IMR-90 (cell line): Measurements from ENCODE around the gene EMC1. TPM values are rescaled to one million over a fixed set of nuclear protein-coding genes. Genes with fewer than 3 reads are reported as not detected.

Experiments
- ATAC-seq: fragments of 200-7000 bp; cut with Tn5 transposase; 2 replicates; pipeline ENCODE4 v1.9.1; 2020; ENCODE audit warnings: low read depth, mild to moderate bottlenecking, moderate library complexity
- BruUV-seq: library from RNA; stranded (reverse); fragments of 400-500 nt; replicated peaks from 2 replicates; lab custom pipeline; 2021; lab: Mats Ljungman, UMichigan
- CTCF ChIA-PET: fragments of 300-600 bp; formaldehyde crosslinking; extraction: SDS; loops from one replicate; lab custom pipeline; 2021; ENCODE audit warnings: antibody characterized with exemption; lab: Yijun Ruan, JAX
- POLR2A ChIA-PET: fragments of 300-600 bp; sonication (Branson Sonifier 250); formaldehyde crosslinking; loops from one replicate; lab custom pipeline; 2022; ENCODE audit warnings: antibody characterized with exemption; ENCODE audit not compliant: unreplicated experiment; lab: Charles Lee
- DNase-seq: peaks from one replicate; pipeline ENCODE4 v3.0.0; 2013
- H2AFZ ChIP-seq: replicated peaks from 2 replicates; pipeline ENCODE3; 2013; ENCODE audit warnings: low read length, mild to moderate bottlenecking; ENCODE audit not compliant: poor library complexity
- H2AK5ac ChIP-seq: 2 replicates; pipeline ENCODE4 v1.6.1; 2013; ENCODE audit warnings: low read depth, low read length, inconsistent platforms
- H2AK9ac ChIP-seq: replicated peaks from 2 replicates; pipeline ENCODE3; 2013; ENCODE audit warnings: mild to moderate bottlenecking, low read depth, low read length, moderate library complexity; ENCODE audit not compliant: poor library complexity
- H2BK120ac ChIP-seq: 2 replicates; pipeline ENCODE4 v1.6.1; 2013; ENCODE audit warnings: low read depth, low read length, inconsistent platforms
- H2BK15ac ChIP-seq: 3 replicates; pipeline ENCODE4 v1.6.1; 2013; ENCODE audit warnings: low read depth, low read length, inconsistent platforms
- H2BK20ac ChIP-seq: 2 replicates; pipeline ENCODE4 v1.6.1; 2013; ENCODE audit warnings: low read depth, mild to moderate bottlenecking, inconsistent platforms, low read length, moderate library complexity
- H2BK5ac ChIP-seq: 2 replicates; pipeline ENCODE4 v1.6.1; 2013; ENCODE audit warnings: mild to moderate bottlenecking, low read depth, low read length, inconsistent platforms; ENCODE audit not compliant: poor library complexity, severe bottlenecking
- H3K14ac ChIP-seq: replicated peaks from 2 replicates; pipeline ENCODE4 v1.6.1; 2013; ENCODE audit warnings: low read depth, low read length, inconsistent platforms
- H3K18ac ChIP-seq: 2 replicates; pipeline ENCODE4 v1.6.1; 2013; ENCODE audit warnings: low read depth, low read length, control low read depth
- H3K23ac ChIP-seq: 2 replicates; pipeline ENCODE4 v1.6.1; 2013; ENCODE audit warnings: low read depth, low read length, inconsistent platforms
- H3K27ac ChIP-seq: 2 replicates; pipeline ENCODE4 v1.5.1; 2013; ENCODE audit warnings: mild to moderate bottlenecking, control low read depth, low read length; ENCODE audit not compliant: insufficient read depth
- H3K27me3 ChIP-seq: 2 replicates; pipeline ENCODE4 v1.6.1; 2013; ENCODE audit warnings: low read length; ENCODE audit not compliant: control insufficient read depth, insufficient read depth
- H3K36me3 ChIP-seq: 2 replicates; pipeline ENCODE4 v1.6.1; 2013; ENCODE audit warnings: low read length, mixed read lengths; ENCODE audit not compliant: control insufficient read depth, insufficient read depth
- H3K4ac ChIP-seq: 2 replicates; pipeline ENCODE4 v1.6.1; 2013; ENCODE audit warnings: low read depth, low read length, inconsistent platforms
- H3K4me1 ChIP-seq: 2 replicates; pipeline ENCODE4 v1.6.1; 2013; ENCODE audit warnings: low read length, mixed read lengths; ENCODE audit not compliant: control insufficient read depth, insufficient read depth
- H3K4me2 ChIP-seq: 2 replicates; pipeline ENCODE4 v1.6.1; 2013; ENCODE audit warnings: low read depth, mild to moderate bottlenecking, control low read depth, low read length, moderate library complexity
- H3K4me3 ChIP-seq: 2 replicates; pipeline ENCODE4 v1.5.1; 2013; ENCODE audit warnings: low read depth, mild to moderate bottlenecking, control low read depth, low read length, moderate library complexity; ENCODE audit not compliant: insufficient read depth
- H3K56ac ChIP-seq: 2 replicates; pipeline ENCODE4 v1.6.1; 2013; ENCODE audit warnings: low read length, inconsistent platforms; ENCODE audit not compliant: insufficient read depth; ENCODE audit errors: extremely low read depth
- H3K79me1 ChIP-seq, 2 experiments: 2 replicates each; pipeline ENCODE4 v1.6.1; 2013; ENCODE audit warnings: low read length in 2 of 2, inconsistent platforms in 1 of 2, low read depth in 1 of 2
- H3K9ac ChIP-seq: 2 replicates; pipeline ENCODE4 v1.6.1; 2013; ENCODE audit warnings: low read depth, low read length, control low read depth
- H3K9me1 ChIP-seq: 2 replicates; pipeline ENCODE4 v1.6.1; 2013; ENCODE audit warnings: low read length, inconsistent platforms; ENCODE audit not compliant: insufficient read depth
- H3K9me3 ChIP-seq: 2 replicates; pipeline ENCODE4 v1.6.1; 2013; ENCODE audit warnings: low read length; ENCODE audit not compliant: control insufficient read depth, insufficient read depth
- H4K20me1 ChIP-seq: 2 replicates; pipeline ENCODE4 v1.6.1; 2013; ENCODE audit warnings: low read length, inconsistent platforms; ENCODE audit not compliant: insufficient read depth
- H4K5ac ChIP-seq: 2 replicates; pipeline ENCODE4 v1.6.1; 2013; ENCODE audit warnings: mild to moderate bottlenecking, low read depth, low read length, control low read depth
- H4K8ac ChIP-seq, 2 experiments: 2 replicates each; pipeline ENCODE4 v1.6.1; 2013; ENCODE audit warnings: low read depth in 2 of 2, low read length in 2 of 2, control low read depth in 1 of 2, inconsistent platforms in 1 of 2
- H4K91ac ChIP-seq: 2 replicates; pipeline ENCODE4 v1.6.1; 2013; ENCODE audit warnings: low read depth, low read length, inconsistent platforms; ENCODE audit not compliant: insufficient read depth
- BHLHE40 ChIP-seq: fragments of 150-350 bp; IDR thresholded peaks from 2 replicates; pipeline ENCODE4 v1.6.1; 2016; ENCODE audit warnings: mild to moderate bottlenecking, low read depth, low read length
- CEBPB ChIP-seq: IDR thresholded peaks from 2 replicates; pipeline ENCODE4 v1.6.1; 2012; ENCODE audit warnings: low read depth, low read length, improper control_type of control experiment
- CHD1 ChIP-seq: IDR thresholded peaks from 2 replicates; pipeline ENCODE4 v1.6.1; 2012; ENCODE audit warnings: low read depth, low read length, improper control_type of control experiment
- CTCF ChIP-seq: conservative IDR thresholded peaks from 2 replicates; pipeline ENCODE4 v1.5.1; 2012; ENCODE audit warnings: mild to moderate bottlenecking, low read depth, low read length, improper control_type of control experiment
- FOS ChIP-seq: fragments of 150-350 bp; IDR thresholded peaks from 2 replicates; pipeline ENCODE4 v1.6.1; 2016; ENCODE audit warnings: low read depth, low read length
- MAFK ChIP-seq: IDR thresholded peaks from 2 replicates; pipeline ENCODE4 v1.6.1; 2012; ENCODE audit warnings: low read depth, low read length, improper control_type of control experiment
- MAZ ChIP-seq: IDR thresholded peaks from 2 replicates; pipeline ENCODE4 v1.6.1; 2012; ENCODE audit warnings: low read depth, mild to moderate bottlenecking, low read length, improper control_type of control experiment, moderate library complexity, borderline replicate concordance
- MXI1 ChIP-seq: IDR thresholded peaks from 2 replicates; pipeline ENCODE4 v1.6.1; 2012; ENCODE audit warnings: low read depth, mild to moderate bottlenecking, low read length, moderate library complexity, borderline replicate concordance
- NFE2L2 ChIP-seq: fragments of 150-350 bp; IDR thresholded peaks from 2 replicates; pipeline ENCODE4 v1.6.1; 2016; ENCODE audit warnings: low read depth, mild to moderate bottlenecking, low read length
- POLR2A ChIP-seq: IDR thresholded peaks from 2 replicates; pipeline ENCODE4 v1.6.1; 2012; ENCODE audit warnings: mild to moderate bottlenecking, low read depth, low read length
- RAD21 ChIP-seq: IDR thresholded peaks from 2 replicates; pipeline ENCODE4 v1.6.1; 2012; ENCODE audit warnings: low read length, improper control_type of control experiment
- RCOR1 ChIP-seq: IDR thresholded peaks from 2 replicates; pipeline ENCODE4 v1.6.1; 2012; ENCODE audit warnings: mild to moderate bottlenecking, low read length, improper control_type of control experiment; ENCODE audit not compliant: insufficient replicate concordance
- RFX5 ChIP-seq: IDR thresholded peaks from 2 replicates; pipeline ENCODE4 v1.8.0; 2012; ENCODE audit warnings: low read depth, mild to moderate bottlenecking, low read length, moderate library complexity
- SMC3 ChIP-seq: fragments of 150-350 bp; IDR thresholded peaks from 2 replicates; pipeline ENCODE4 v1.6.1; 2016; ENCODE audit warnings: low read depth, mild to moderate bottlenecking, antibody characterized with exemption, low read length, moderate library complexity
- dilution Hi-C: fragments of 300-500 bp; cut with HindIII; formaldehyde crosslinking; loops from one replicate; pipeline ENCODE4 v1.14.3; 2018; ENCODE audit warnings: low sequenced_read_pairs; ENCODE audit not compliant: unreplicated experiment
- in situ Hi-C: fragments of 300-500 bp; cut with MboI; formaldehyde crosslinking; loops from 3 replicates; pipeline ENCODE4 v1.14.3; 2019; ENCODE audit warnings: low sequenced_read_pairs, inconsistent platforms, mixed read lengths
- intact Hi-C: fragments of 100-400 bp; cut with micrococcal nuclease; formaldehyde crosslinking; loops from 2 replicates; pipeline ENCODE4 v1.10.0; 2022
- polyA plus RNA-seq, 3 experiments: library from polyadenylated mRNA; depleted of rRNA; stranded (reverse); fragments of >200 nt; gene quantifications; 2 replicates each; pipeline ENCODE4 v1.2.3, GENCODE V29; 2012; ENCODE audit warnings: low replicate concordance in 1 of 3
- total RNA-seq: library from RNA; depleted of rRNA; stranded (reverse); fragments of >200 nt; gene quantifications from 2 replicates; pipeline ENCODE4 v1.2.3, GENCODE V29; 2012
- TF ChIP-seq, protein P1 (sequence below): fragments of 150-350 bp; IDR thresholded peaks from 2 replicates; pipeline ENCODE4 v1.6.1; 2017; ENCODE audit warnings: mild to moderate bottlenecking, antibody characterized with exemption, low read length, low read depth
- TF ChIP-seq, protein P2 (sequence below): fragments of 150-350 bp; IDR thresholded peaks from 2 replicates; pipeline ENCODE4 v1.6.1; 2016; ENCODE audit warnings: low read depth, mild to moderate bottlenecking, low read length, moderate library complexity, borderline replicate concordance

The EMC1 gene
- total and polyA plus RNA-seq, 2 of the 4 experiments (the other 2 are of a cell fraction), result 65.4 to 114 TPM

GRCh38 chr1:19272064-19272463, 20.7 kb upstream of the EMC1 start:
- ChIA-PET CTCF (no interaction called here), POLR2A (interaction anchor here (0.6 kb wide), 1 partner anchor 214 kb away, joined by 14 read pairs; the partner anchor contains the start of gene CAPZB)
- no peak overlapping the region for H2BK120ac ChIP-seq
- no peaks in the 10 kb centered on the region; the same call in none of the 2 replicates for H3K9me3 ChIP-seq
- dilution Hi-C loops (no loop called here), intact Hi-C loops (no loop called here), in situ Hi-C loops (no loop called here)
- H3K14ac ChIP-seq, result no peak overlapping the region
- DNase-seq (no peak), ATAC-seq (no peak)
- H4K20me1 ChIP-seq, result no peaks in the 10 kb centered on the region
- H2AFZ ChIP-seq, result no peak overlapping the region
- no peak overlapping the region for H4K8ac ChIP-seq
- H2AK9ac ChIP-seq, result no peak overlapping the region
- no peak overlapping the region for H3K4ac ChIP-seq
- H3K18ac ChIP-seq, result no peak overlapping the region
- H3K36me3 ChIP-seq, result no peaks in the 10 kb centered on the region
- no peak overlapping the region for H3K9ac ChIP-seq
- BruUV-seq, result no TSS peak
- H3K27me3 ChIP-seq, result no peaks in the 10 kb centered on the region; the same call in 1 of the 2 replicates
- H3K4me2 ChIP-seq, result no peak overlapping the region
- H2BK5ac ChIP-seq, result no peak overlapping the region
- H3K79me1 ChIP-seq, result no peaks in the 10 kb centered on the region
- TF ChIP-seq NFE2L2, result no peak
- TF ChIP-seq CEBPB, result no peak
- TF ChIP-seq POLR2A, result no peak
- no peak for TF ChIP-seq RAD21
- no peak for TF ChIP-seq BHLHE40
- no peak for TF ChIP-seq RCOR1
- TF ChIP-seq RFX5, result no peak
- TF ChIP-seq CTCF, result no peak
- TF ChIP-seq CHD1, result no peak
- TF ChIP-seq, protein P1, sequence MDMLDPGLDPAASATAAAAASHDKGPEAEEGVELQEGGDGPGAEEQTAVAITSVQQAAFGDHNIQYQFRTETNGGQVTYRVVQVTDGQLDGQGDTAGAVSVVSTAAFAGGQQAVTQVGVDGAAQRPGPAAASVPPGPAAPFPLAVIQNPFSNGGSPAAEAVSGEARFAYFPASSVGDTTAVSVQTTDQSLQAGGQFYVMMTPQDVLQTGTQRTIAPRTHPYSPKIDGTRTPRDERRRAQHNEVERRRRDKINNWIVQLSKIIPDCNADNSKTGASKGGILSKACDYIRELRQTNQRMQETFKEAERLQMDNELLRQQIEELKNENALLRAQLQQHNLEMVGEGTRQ, result no peak
- no peak for TF ChIP-seq FOS
- no peak for TF ChIP-seq SMC3
- TF ChIP-seq, protein P2, sequence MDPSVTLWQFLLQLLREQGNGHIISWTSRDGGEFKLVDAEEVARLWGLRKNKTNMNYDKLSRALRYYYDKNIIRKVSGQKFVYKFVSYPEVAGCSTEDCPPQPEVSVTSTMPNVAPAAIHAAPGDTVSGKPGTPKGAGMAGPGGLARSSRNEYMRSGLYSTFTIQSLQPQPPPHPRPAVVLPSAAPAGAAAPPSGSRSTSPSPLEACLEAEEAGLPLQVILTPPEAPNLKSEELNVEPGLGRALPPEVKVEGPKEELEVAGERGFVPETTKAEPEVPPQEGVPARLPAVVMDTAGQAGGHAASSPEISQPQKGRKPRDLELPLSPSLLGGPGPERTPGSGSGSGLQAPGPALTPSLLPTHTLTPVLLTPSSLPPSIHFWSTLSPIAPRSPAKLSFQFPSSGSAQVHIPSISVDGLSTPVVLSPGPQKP, result no peak
- no peak for TF ChIP-seq MAFK
- TF ChIP-seq MXI1, result no peak
- TF ChIP-seq MAZ, result no peak
- H2BK15ac ChIP-seq, result no peak overlapping the region
- no peak overlapping the region for H4K91ac ChIP-seq
- H3K56ac ChIP-seq, result no peak overlapping the region
- H4K5ac ChIP-seq, result no peak overlapping the region
- no peak overlapping the region for H3K23ac ChIP-seq
- no peak overlapping the region for H2AK5ac ChIP-seq
- H3K4me1 ChIP-seq, result no peaks in the 10 kb centered on the region
- no peaks in the 10 kb centered on the region for H3K9me1 ChIP-seq
- no peak overlapping the region for H3K27ac ChIP-seq
- no peak overlapping the region for H3K4me3 ChIP-seq
- no peak overlapping the region for H2BK20ac ChIP-seq
